Panc1 (cell line): ENCODE data around the gene FAM237A. TPM values are rescaled to one million over a fixed set of nuclear protein-coding genes. Genes with fewer than 3 reads are reported as not detected.

Source experiments
- ATAC-seq: fragments of 200-7000 bp; cut with Tn5 transposase; 2 replicates; pipeline ENCODE4 v1.9.1; 2020; ENCODE audit warnings: mild to moderate bottlenecking, moderate library complexity
- BruUV-seq: library from RNA; stranded (reverse); fragments of 400-500 nt; replicated peaks from 2 replicates; lab custom pipeline; 2021; lab: Mats Ljungman, UMichigan
- CTCF ChIA-PET: fragments of 300-600 bp; sonication (Branson Sonifier 250); formaldehyde crosslinking; loops from one replicate; lab custom pipeline; 2022; ENCODE audit warnings: antibody characterized with exemption; lab: Charles Lee
- POLR2A ChIA-PET: fragments of 300-600 bp; sonication (Branson Sonifier 250); formaldehyde crosslinking; loops from one replicate; lab custom pipeline; 2022; ENCODE audit warnings: antibody characterized with exemption; lab: Charles Lee
- DNase-seq: peaks from one replicate; pipeline ENCODE4 v3.0.0-alpha.2; 2010; ENCODE audit warnings: low read depth, low spot score
- H3K27ac ChIP-seq: 2 replicates; pipeline ENCODE4 v1.5.1; 2011; ENCODE audit warnings: mild to moderate bottlenecking, low read length, inconsistent platforms
- H3K27me3 ChIP-seq: fragments of 200-500 bp; sonication (Bioruptor generic); 2 replicates; pipeline ENCODE4 v1.6.0; 2014; ENCODE audit warnings: low read length, inconsistent platforms; ENCODE audit not compliant: control insufficient read depth, insufficient read depth
- H3K36me3 ChIP-seq: fragments of 200-500 bp; sonication (Bioruptor generic); 2 replicates; pipeline ENCODE4 v1.5.1; 2014; ENCODE audit warnings: inconsistent platforms, mild to moderate bottlenecking, low read length, moderate library complexity; ENCODE audit not compliant: control insufficient read depth, insufficient read depth
- H3K4me1 ChIP-seq: 2 replicates; pipeline ENCODE4 v1.5.1; 2011; ENCODE audit warnings: inconsistent platforms, mild to moderate bottlenecking, low read length, moderate library complexity; ENCODE audit not compliant: control insufficient read depth, insufficient read depth
- H3K4me3 ChIP-seq, 2 experiments: 2 replicates each; pipeline ENCODE4 v1.5.1; 2011 to 2012; ENCODE audit warnings: low read depth in 2 of 2, low read length in 2 of 2, mild to moderate bottlenecking in 2 of 2, inconsistent platforms in 1 of 2, moderate library complexity in 1 of 2
- H3K9me3 ChIP-seq: fragments of 200-500 bp; sonication (Bioruptor generic); 2 replicates; pipeline ENCODE4 v1.5.1; 2014; ENCODE audit warnings: low read depth, mild to moderate bottlenecking, inconsistent platforms, low read length, moderate library complexity; ENCODE audit not compliant: control insufficient read depth, insufficient read depth
- CTCF ChIP-seq: fragments of 450-650 bp; IDR thresholded peaks from 2 replicates; pipeline ENCODE4 v1.5.1; 2017; ENCODE audit warnings: mild to moderate bottlenecking
- POLR2AphosphoS5 ChIP-seq: IDR thresholded peaks from 2 replicates; pipeline ENCODE4 v1.6.1; 2012; ENCODE audit warnings: mild to moderate bottlenecking, low read depth, low read length, moderate library complexity
- SIN3A ChIP-seq: IDR thresholded peaks from 2 replicates; pipeline ENCODE4 v1.6.1; 2012; ENCODE audit warnings: low read depth, mild to moderate bottlenecking, low read length, moderate library complexity, borderline replicate concordance; ENCODE audit not compliant: insufficient read depth
- TCF7L2 ChIP-seq: IDR thresholded peaks from 2 replicates; pipeline ENCODE4 v1.6.1; 2011; ENCODE audit warnings: mild to moderate bottlenecking, low read depth, low read length, inconsistent platforms
- in situ Hi-C: cut with HindIII; loops from 2 replicates; pipeline ENCODE4 v1.10.0; 2016; ENCODE audit warnings: low sequenced_read_pairs, low pct_unique_long_range_greater_than_20kb
- intact Hi-C: fragments of 100-400 bp; cut with micrococcal nuclease; formaldehyde crosslinking; loops from one replicate; pipeline ENCODE4 v1.10.0; 2022; ENCODE audit not compliant: unreplicated experiment
- total RNA-seq: library from RNA; stranded (reverse); gene quantifications from one replicate; pipeline ENCODE4 v1.2.1, GENCODE V29; 2021; ENCODE audit not compliant: unreplicated experiment
- TF ChIP-seq, protein P1 (sequence below), 2 experiments: IDR thresholded peaks; 2 replicates each; pipeline ENCODE4 v1.6.1; 2011 to 2012; ENCODE audit warnings: low read depth in 2 of 2, control low read depth in 1 of 2, low read length in 1 of 2, mild to moderate bottlenecking in 1 of 2, moderate library complexity in 1 of 2; ENCODE audit not compliant: insufficient read depth in 1 of 2

FAM237A gene
- total RNA-seq, 1 experiment from 2014 or later = not detected

DNA sequence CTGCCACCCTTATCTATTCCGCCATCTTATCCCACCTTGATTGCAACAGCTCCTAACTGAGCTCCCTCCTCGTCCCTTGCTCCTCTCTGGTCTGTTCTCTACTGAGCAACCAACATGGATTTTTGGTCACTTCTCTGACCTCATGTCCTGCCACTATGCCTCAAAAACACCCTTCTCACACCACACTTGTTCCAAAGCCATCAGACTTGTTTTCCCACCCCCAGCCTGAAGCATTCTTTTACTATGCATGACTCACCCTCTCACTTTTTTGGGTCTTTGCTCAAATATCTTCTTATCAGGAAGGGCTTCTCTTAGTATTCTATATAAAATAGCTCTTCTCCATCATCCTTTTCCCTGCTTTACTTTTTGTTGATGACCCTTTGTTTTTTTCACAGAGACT lies 2.7 kb upstream of the FAM237A start:
- no peak for DNase-seq
- H3K36me3 ChIP-seq = no peaks in the 10 kb centered on the region
- CTCF ChIA-PET = no interaction called here
- no peak overlapping the region for H3K4me3 ChIP-seq
- H3K4me1 ChIP-seq = no peaks in the 10 kb centered on the region
- POLR2A ChIA-PET = no interaction called here
- BruUV-seq = no TSS peak
- ATAC-seq = no peak
- H3K27me3 ChIP-seq = no peaks in the 10 kb centered on the region; the same call in none of the 2 replicates
- H3K9me3 ChIP-seq = no peaks in the 10 kb centered on the region
- H3K27ac ChIP-seq = no peak overlapping the region
- in situ Hi-C loops = no loop called here
- intact Hi-C loops = no loop called here
- TF ChIP-seq, protein P1, sequence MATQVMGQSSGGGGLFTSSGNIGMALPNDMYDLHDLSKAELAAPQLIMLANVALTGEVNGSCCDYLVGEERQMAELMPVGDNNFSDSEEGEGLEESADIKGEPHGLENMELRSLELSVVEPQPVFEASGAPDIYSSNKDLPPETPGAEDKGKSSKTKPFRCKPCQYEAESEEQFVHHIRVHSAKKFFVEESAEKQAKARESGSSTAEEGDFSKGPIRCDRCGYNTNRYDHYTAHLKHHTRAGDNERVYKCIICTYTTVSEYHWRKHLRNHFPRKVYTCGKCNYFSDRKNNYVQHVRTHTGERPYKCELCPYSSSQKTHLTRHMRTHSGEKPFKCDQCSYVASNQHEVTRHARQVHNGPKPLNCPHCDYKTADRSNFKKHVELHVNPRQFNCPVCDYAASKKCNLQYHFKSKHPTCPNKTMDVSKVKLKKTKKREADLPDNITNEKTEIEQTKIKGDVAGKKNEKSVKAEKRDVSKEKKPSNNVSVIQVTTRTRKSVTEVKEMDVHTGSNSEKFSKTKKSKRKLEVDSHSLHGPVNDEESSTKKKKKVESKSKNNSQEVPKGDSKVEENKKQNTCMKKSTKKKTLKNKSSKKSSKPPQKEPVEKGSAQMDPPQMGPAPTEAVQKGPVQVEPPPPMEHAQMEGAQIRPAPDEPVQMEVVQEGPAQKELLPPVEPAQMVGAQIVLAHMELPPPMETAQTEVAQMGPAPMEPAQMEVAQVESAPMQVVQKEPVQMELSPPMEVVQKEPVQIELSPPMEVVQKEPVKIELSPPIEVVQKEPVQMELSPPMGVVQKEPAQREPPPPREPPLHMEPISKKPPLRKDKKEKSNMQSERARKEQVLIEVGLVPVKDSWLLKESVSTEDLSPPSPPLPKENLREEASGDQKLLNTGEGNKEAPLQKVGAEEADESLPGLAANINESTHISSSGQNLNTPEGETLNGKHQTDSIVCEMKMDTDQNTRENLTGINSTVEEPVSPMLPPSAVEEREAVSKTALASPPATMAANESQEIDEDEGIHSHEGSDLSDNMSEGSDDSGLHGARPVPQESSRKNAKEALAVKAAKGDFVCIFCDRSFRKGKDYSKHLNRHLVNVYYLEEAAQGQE (IDR thresholded peaks at IDR 0.05; ENCODE audit: insufficient read depth in 1 of 2, low read depth in 2 of 2, low read length in 1 of 2) = no peak
- TF ChIP-seq CTCF (no peak), SIN3A (no peak), POLR2AphosphoS5 (no peak), TCF7L2 (no peak)

- Histone ChIP-seq H3K4me1 (no peaks in the 10 kb centered on the region), H3K27ac (no peak overlapping the region), H3K4me3 (no peak overlapping the region), H3K9me3 (no peaks in the 10 kb centered on the region), H3K36me3 (no peaks in the 10 kb centered on the region), H3K27me3 (no peaks in the 10 kb centered on the region; the same call in none of the 2 replicates)
- POLR2A ChIA-PET = no interaction called here
- ATAC-seq (no peak), DNase-seq (no peak)
- in situ Hi-C loops (no loop called here), intact Hi-C loops (no loop called here)
- BruUV-seq = no TSS peak
- CTCF ChIA-PET = no interaction called here
- TF ChIP-seq CTCF (no peak), SIN3A (no peak), TCF7L2 (no peak), POLR2AphosphoS5 (no peak)
- TF ChIP-seq, protein P1 (IDR thresholded peaks at IDR 0.05; ENCODE audit: insufficient read depth in 1 of 2, low read depth in 2 of 2, low read length in 1 of 2) = no peak
Measured at GRCh38 chr2:206641226-206641625, 1.1 kb upstream of the FAM237A start.
